ENCODE data around the gene ITPRIP. TPM values are rescaled to one million over a fixed set of nuclear protein-coding genes. Genes with fewer than 3 reads are reported as not detected.

Gene ITPRIP
- total and polyA plus RNA-seq, 2 donors from 2014 or later: 9.0 to 21.6 TPM

DNA sequence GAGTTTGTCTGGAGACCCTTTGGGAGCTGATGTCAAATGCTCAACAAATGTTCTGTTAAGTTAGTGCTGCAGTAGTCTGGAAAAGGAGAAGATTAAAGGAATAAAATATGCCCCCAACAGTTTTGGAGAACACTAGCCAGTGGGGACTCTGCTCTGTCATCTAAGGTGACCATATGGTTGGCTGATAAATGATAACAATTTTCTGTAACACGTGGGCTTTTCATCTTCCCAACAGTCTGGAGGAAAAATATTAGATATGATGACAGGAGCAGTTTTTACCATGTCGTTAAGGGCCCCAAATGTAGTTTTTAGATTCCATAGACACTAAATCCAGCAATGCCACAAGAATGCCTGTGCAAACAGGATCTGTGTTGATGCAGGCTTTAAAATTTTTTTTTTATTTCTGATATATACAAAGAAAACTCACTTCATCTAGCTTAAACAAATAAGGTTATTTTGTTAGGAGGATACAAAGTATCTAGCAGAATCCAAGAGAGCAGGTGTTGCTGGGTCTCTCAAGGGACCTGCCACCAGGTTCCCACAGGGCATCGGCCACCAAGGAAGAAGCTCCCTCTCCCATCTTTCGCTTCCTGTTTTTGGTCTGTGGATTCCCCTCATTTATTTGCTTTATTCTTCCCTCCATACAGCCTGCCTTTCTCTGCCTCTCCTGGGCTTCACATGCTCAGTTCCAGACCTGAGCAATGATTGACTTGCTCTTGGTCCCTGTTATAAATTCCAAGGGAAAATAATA, 9.2 kb upstream of the ITPRIP start:
- intact Hi-C loops (cut with DNase I): no loop called here
- TF ChIP-seq, protein P1, sequence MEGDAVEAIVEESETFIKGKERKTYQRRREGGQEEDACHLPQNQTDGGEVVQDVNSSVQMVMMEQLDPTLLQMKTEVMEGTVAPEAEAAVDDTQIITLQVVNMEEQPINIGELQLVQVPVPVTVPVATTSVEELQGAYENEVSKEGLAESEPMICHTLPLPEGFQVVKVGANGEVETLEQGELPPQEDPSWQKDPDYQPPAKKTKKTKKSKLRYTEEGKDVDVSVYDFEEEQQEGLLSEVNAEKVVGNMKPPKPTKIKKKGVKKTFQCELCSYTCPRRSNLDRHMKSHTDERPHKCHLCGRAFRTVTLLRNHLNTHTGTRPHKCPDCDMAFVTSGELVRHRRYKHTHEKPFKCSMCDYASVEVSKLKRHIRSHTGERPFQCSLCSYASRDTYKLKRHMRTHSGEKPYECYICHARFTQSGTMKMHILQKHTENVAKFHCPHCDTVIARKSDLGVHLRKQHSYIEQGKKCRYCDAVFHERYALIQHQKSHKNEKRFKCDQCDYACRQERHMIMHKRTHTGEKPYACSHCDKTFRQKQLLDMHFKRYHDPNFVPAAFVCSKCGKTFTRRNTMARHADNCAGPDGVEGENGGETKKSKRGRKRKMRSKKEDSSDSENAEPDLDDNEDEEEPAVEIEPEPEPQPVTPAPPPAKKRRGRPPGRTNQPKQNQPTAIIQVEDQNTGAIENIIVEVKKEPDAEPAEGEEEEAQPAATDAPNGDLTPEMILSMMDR (IDR thresholded peaks at IDR 0.05; ENCODE audit: borderline replicate concordance, extremely low read depth, insufficient read depth): no peak
- Histone ChIP-seq H3K9me3 (ENCODE audit: control insufficient read depth in 2 of 3, insufficient read depth in 1 of 3, low read length in 3 of 3) (no peaks in the 10 kb centered on the region), H3K4me3 (ENCODE audit: low read length in 3 of 3) (no peak overlapping the region), H3K27me3 (ENCODE audit: control insufficient read depth, insufficient read depth, low read length) (no peaks in the 10 kb centered on the region), H3K4me1 (ENCODE audit: control insufficient read depth in 2 of 3, insufficient read depth in 2 of 3, low read depth in 1 of 3, low read length in 3 of 3) (peaks cover 0 to 9% (median 0%) of the 10 kb centered on the region in 3 donors), H3K9ac (ENCODE audit: low read length in 3 of 3) (no peak overlapping the region), H3K36me3 (ENCODE audit: control insufficient read depth in 2 of 3, insufficient read depth in 3 of 3, low read length in 3 of 3) (no peaks in the 10 kb centered on the region), H3K27ac (ENCODE audit: low read depth in 2 of 2, low read length in 2 of 2) (no peak overlapping the region)
- no peak for DNase-seq
- no peak for FAIRE-seq

DNA sequence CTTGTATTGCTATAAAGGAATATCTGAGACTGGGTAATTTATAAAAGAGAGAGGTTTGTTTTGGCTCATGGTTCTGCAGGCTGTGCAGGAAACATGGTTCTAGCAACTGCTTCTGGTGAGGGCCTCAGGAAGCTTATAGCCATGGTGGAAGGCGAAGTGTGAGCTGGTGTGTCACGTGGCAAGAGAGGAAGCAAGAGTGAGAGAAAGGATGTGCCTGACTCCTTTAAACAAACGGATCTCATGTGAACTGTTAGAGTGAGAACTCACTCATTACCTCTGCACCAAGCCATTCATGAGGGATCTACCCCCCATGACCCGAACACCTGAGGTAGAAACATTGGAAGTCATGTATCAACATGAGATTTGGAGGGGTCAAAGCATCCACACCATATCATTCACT, 7.7 kb upstream of the ITPRIP start:
- peaks cover 0 to 9% (median 0%) of the 10 kb centered on the region in 3 donors for H3K4me1 ChIP-seq (ENCODE audit: control insufficient read depth in 2 of 3, insufficient read depth in 2 of 3, low read depth in 1 of 3, low read length in 3 of 3)
- intact Hi-C loops (cut with DNase I): no loop called here
- no peaks in the 10 kb centered on the region for H3K36me3 ChIP-seq (ENCODE audit: control insufficient read depth in 2 of 3, insufficient read depth in 3 of 3, low read length in 3 of 3)
- no peaks in the 10 kb centered on the region for H3K27me3 ChIP-seq (ENCODE audit: control insufficient read depth, insufficient read depth, low read length)
- DNase-seq (no peak), FAIRE-seq (no peak)
- no peak overlapping the region for H3K4me3 ChIP-seq (ENCODE audit: low read length in 3 of 3)
- TF ChIP-seq, protein P1 (IDR thresholded peaks at IDR 0.05; ENCODE audit: borderline replicate concordance, extremely low read depth, insufficient read depth): no peak
- H3K9ac ChIP-seq (ENCODE audit: low read length in 3 of 3): no peak overlapping the region
- no peaks in the 10 kb centered on the region for H3K9me3 ChIP-seq (ENCODE audit: control insufficient read depth in 2 of 3, insufficient read depth in 1 of 3, low read length in 3 of 3)
- H3K27ac ChIP-seq (ENCODE audit: low read depth in 2 of 2, low read length in 2 of 2): no peak overlapping the region

DNA sequence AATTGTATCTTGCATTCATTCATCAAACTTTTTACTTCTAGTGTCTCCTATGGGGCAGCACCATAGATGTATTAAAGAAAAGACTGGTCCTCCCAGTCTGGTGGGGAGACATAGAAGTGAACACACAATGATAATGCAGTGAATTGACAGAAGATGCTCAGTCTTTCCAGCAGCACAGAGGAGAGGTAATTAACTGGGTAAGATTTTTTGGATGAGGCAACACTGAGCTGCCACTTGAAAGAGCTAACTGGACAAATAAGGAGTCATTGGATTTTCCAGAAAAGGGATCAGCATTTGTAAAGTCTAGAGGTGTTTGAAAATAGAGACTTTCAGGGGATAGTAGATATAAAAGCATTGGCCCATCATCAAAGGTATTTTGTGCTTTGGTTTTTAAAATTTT, 7.2 kb upstream of the ITPRIP start:
- intact Hi-C loops (cut with DNase I): no loop called here
- peaks cover 0 to 9% (median 0%) of the 10 kb centered on the region in 3 donors for H3K4me1 ChIP-seq (ENCODE audit: control insufficient read depth in 2 of 3, insufficient read depth in 2 of 3, low read depth in 1 of 3, low read length in 3 of 3)
- FAIRE-seq (no peak), DNase-seq (no peak)
- no peaks in the 10 kb centered on the region for H3K27me3 ChIP-seq (ENCODE audit: control insufficient read depth, insufficient read depth, low read length)
- no peaks in the 10 kb centered on the region for H3K36me3 ChIP-seq (ENCODE audit: control insufficient read depth in 2 of 3, insufficient read depth in 3 of 3, low read length in 3 of 3)
- no peak overlapping the region for H3K9ac ChIP-seq (ENCODE audit: low read length in 3 of 3)
- no peak overlapping the region for H3K27ac ChIP-seq (ENCODE audit: low read depth in 2 of 2, low read length in 2 of 2)
- no peaks in the 10 kb centered on the region for H3K9me3 ChIP-seq (ENCODE audit: control insufficient read depth in 2 of 3, insufficient read depth in 1 of 3, low read length in 3 of 3)
- TF ChIP-seq, protein P1 (IDR thresholded peaks at IDR 0.05; ENCODE audit: borderline replicate concordance, extremely low read depth, insufficient read depth): no peak
- H3K4me3 ChIP-seq (ENCODE audit: low read length in 3 of 3): no peak overlapping the region
